IgD-negative memory B cell (primary cell): ENCODE data around the gene AOPEP. TPM values are rescaled to one million over a fixed set of nuclear protein-coding genes. Genes with fewer than 3 reads are reported as not detected.
A peak's percentile ranks its signal among the peaks of the same experiment; 100 is the strongest.

Source experiments
- H3K27ac Mint-ChIP-seq, 3 donors: one replicate each; pipeline ENCODE4 v1.8.0; 2020 to 2022; ENCODE audit warnings: mild to moderate bottlenecking in 3 of 3, mixed read lengths in 3 of 3, moderate library complexity in 1 of 3
- H3K27me3 Mint-ChIP-seq: one replicate; pipeline ENCODE4 v1.8.0; 2021; ENCODE audit warnings: mixed read lengths
- H3K36me3 Mint-ChIP-seq: one replicate; pipeline ENCODE4 v1.8.0; 2020; ENCODE audit warnings: mild to moderate bottlenecking, mixed read lengths
- H3K4me1 Mint-ChIP-seq, 3 donors: one replicate each; pipeline ENCODE4 v1.8.0; 2020 to 2022; ENCODE audit warnings: mixed read lengths in 3 of 3, mild to moderate bottlenecking in 1 of 3
- H3K4me3 Mint-ChIP-seq, 4 donors: one replicate each; pipeline ENCODE4 v1.8.0; 2020 to 2022; ENCODE audit warnings: mild to moderate bottlenecking in 4 of 4, mixed read lengths in 4 of 4, moderate library complexity in 3 of 4
- H3K9me3 Mint-ChIP-seq, 3 donors: one replicate each; pipeline ENCODE4 v1.8.0; 2020 to 2021; ENCODE audit warnings: mixed read lengths in 3 of 3, mild to moderate bottlenecking in 1 of 3
- polyA plus RNA-seq: library from polyadenylated mRNA; unstranded; fragments of 300-500 nt; fragmentation: Illumina TruSeq; gene quantifications from one replicate; pipeline ENCODE4 v1.2.3, GENCODE V29; 2021

The AOPEP gene
- polyA plus RNA-seq = 4.5 TPM

GRCh38 chr9:94726495-94727191 is at the start of gene AOPEP:
TSS of gene AOPEP (plus strand) at chr9:94726699. CDS start at chr9:94759784, 33,085 bp downstream.
- peak within 1 kb of the TSS; percentile 89 to 97 (median 93) for H3K4me3 Mint-ChIP-seq
- H3K27ac Mint-ChIP-seq = peak within 1 kb of the TSS; percentile 91 to 97 (median 94)
- H3K36me3 Mint-ChIP-seq = no peaks in the 10 kb centered on the region
- H3K4me1 Mint-ChIP-seq = peaks cover 4 to 12% (median 6%) of the 10 kb centered on the region in 3 donors
- no peaks in the 10 kb centered on the region for H3K27me3 Mint-ChIP-seq
- H3K9me3 Mint-ChIP-seq = peaks cover 0 to 4% (median under 1%) of the 10 kb centered on the region in 3 donors

GRCh38 chr9:94677929-94678328 is 48.6 kb upstream of the AOPEP start:
- H3K36me3 Mint-ChIP-seq = no peaks in the 10 kb centered on the region
- H3K4me3 Mint-ChIP-seq = no peak overlapping the region
- no peak overlapping the region for H3K27ac Mint-ChIP-seq
- no peaks in the 10 kb centered on the region for H3K4me1 Mint-ChIP-seq
- H3K27me3 Mint-ChIP-seq = peaks cover 5% of the 10 kb centered on the region
- H3K9me3 Mint-ChIP-seq = no peaks in the 10 kb centered on the region

- peaks cover 5% of the 10 kb centered on the region for H3K27me3 Mint-ChIP-seq
- no peaks in the 10 kb centered on the region for H3K9me3 Mint-ChIP-seq
- H3K36me3 Mint-ChIP-seq = no peaks in the 10 kb centered on the region
- no peak overlapping the region for H3K4me3 Mint-ChIP-seq
- H3K4me1 Mint-ChIP-seq = no peaks in the 10 kb centered on the region
- no peak overlapping the region for H3K27ac Mint-ChIP-seq
Observed at GRCh38 chr9:94679587-94679986, 46.9 kb upstream of the AOPEP start.

GRCh38 chr9:94680020-94680419 is 46.5 kb upstream of the AOPEP start:
- no peak overlapping the region for H3K4me3 Mint-ChIP-seq
- no peak overlapping the region for H3K27ac Mint-ChIP-seq
- no peaks in the 10 kb centered on the region for H3K9me3 Mint-ChIP-seq
- H3K27me3 Mint-ChIP-seq = peaks cover 5% of the 10 kb centered on the region
- no peaks in the 10 kb centered on the region for H3K4me1 Mint-ChIP-seq
- H3K36me3 Mint-ChIP-seq = no peaks in the 10 kb centered on the region

- no peaks in the 10 kb centered on the region for H3K4me1 Mint-ChIP-seq
- no peak overlapping the region for H3K4me3 Mint-ChIP-seq
- no peaks in the 10 kb centered on the region for H3K9me3 Mint-ChIP-seq
- no peaks in the 10 kb centered on the region for H3K36me3 Mint-ChIP-seq
- no peak overlapping the region for H3K27ac Mint-ChIP-seq
- peaks cover 5% of the 10 kb centered on the region for H3K27me3 Mint-ChIP-seq
Observed at GRCh38 chr9:94680621-94681020, 45.9 kb upstream of the AOPEP start.

GRCh38 chr9:94681508-94681907 is 45.0 kb upstream of the AOPEP start:
- no peak overlapping the region for H3K27ac Mint-ChIP-seq
- no peak overlapping the region for H3K4me3 Mint-ChIP-seq
- H3K9me3 Mint-ChIP-seq = no peaks in the 10 kb centered on the region
- no peaks in the 10 kb centered on the region for H3K4me1 Mint-ChIP-seq
- peaks cover 5% of the 10 kb centered on the region for H3K27me3 Mint-ChIP-seq
- H3K36me3 Mint-ChIP-seq = no peaks in the 10 kb centered on the region

- Mint-ChIP-seq H3K27me3 (peaks cover 1% of the 10 kb centered on the region), H3K9me3 (no peaks in the 10 kb centered on the region), H3K4me3 (no peak overlapping the region), H3K36me3 (peaks cover 1% of the 10 kb centered on the region), H3K27ac (no peak overlapping the region), H3K4me1 (no peaks in the 10 kb centered on the region)
Observed at GRCh38 chr9:94685359-94685758, 41.1 kb upstream of the AOPEP start.

- no peak overlapping the region for H3K4me3 Mint-ChIP-seq
- H3K36me3 Mint-ChIP-seq = peaks cover 1% of the 10 kb centered on the region
- H3K27ac Mint-ChIP-seq = no peak overlapping the region
- no peaks in the 10 kb centered on the region for H3K9me3 Mint-ChIP-seq
- H3K27me3 Mint-ChIP-seq = peaks cover 4% of the 10 kb centered on the region
- H3K4me1 Mint-ChIP-seq = no peaks in the 10 kb centered on the region
Observed at GRCh38 chr9:94687451-94687850, 39.0 kb upstream of the AOPEP start.

- Mint-ChIP-seq H3K4me3 (no peak overlapping the region), H3K4me1 (no peaks in the 10 kb centered on the region), H3K27me3 (peaks cover 4% of the 10 kb centered on the region), H3K27ac (no peak overlapping the region), H3K9me3 (no peaks in the 10 kb centered on the region), H3K36me3 (peaks cover 1% of the 10 kb centered on the region)
Observed at GRCh38 chr9:94690344-94690743, 36.2 kb upstream of the AOPEP start.

- Mint-ChIP-seq H3K9me3 (no peaks in the 10 kb centered on the region), H3K36me3 (no peaks in the 10 kb centered on the region), H3K4me1 (no peaks in the 10 kb centered on the region), H3K27ac (no peak overlapping the region), H3K27me3 (peaks cover 10% of the 10 kb centered on the region), H3K4me3 (no peak overlapping the region)
Observed at GRCh38 chr9:94692601-94693000, 33.9 kb upstream of the AOPEP start.

GRCh38 chr9:94693485-94694204 is 32.9 kb upstream of the AOPEP start:
- H3K27me3 Mint-ChIP-seq = peaks cover 9% of the 10 kb centered on the region
- H3K36me3 Mint-ChIP-seq = no peaks in the 10 kb centered on the region
- H3K9me3 Mint-ChIP-seq = no peaks in the 10 kb centered on the region
- no peak overlapping the region for H3K4me3 Mint-ChIP-seq
- H3K27ac Mint-ChIP-seq = peak overlapping the region in 1 of 3 donors; percentile 47
- no peaks in the 10 kb centered on the region for H3K4me1 Mint-ChIP-seq

- Mint-ChIP-seq H3K36me3 (no peaks in the 10 kb centered on the region), H3K27ac (no peak overlapping the region), H3K27me3 (peaks cover 20% of the 10 kb centered on the region), H3K9me3 (peaks cover 0 to 2% (median 0%) of the 10 kb centered on the region in 3 donors), H3K4me1 (no peaks in the 10 kb centered on the region), H3K4me3 (no peak overlapping the region)
Observed at GRCh38 chr9:94696545-94696944, 30.0 kb upstream of the AOPEP start.

GRCh38 chr9:94697972-94698581 is 28.4 kb upstream of the AOPEP start:
- H3K36me3 Mint-ChIP-seq = no peaks in the 10 kb centered on the region
- peaks cover 17% of the 10 kb centered on the region for H3K27me3 Mint-ChIP-seq
- no peaks in the 10 kb centered on the region for H3K4me1 Mint-ChIP-seq
- H3K9me3 Mint-ChIP-seq = peaks cover 0 to 2% (median 0%) of the 10 kb centered on the region in 3 donors
- H3K27ac Mint-ChIP-seq = no peak overlapping the region
- no peak overlapping the region for H3K4me3 Mint-ChIP-seq

- H3K27me3 Mint-ChIP-seq = peaks cover 17% of the 10 kb centered on the region
- H3K27ac Mint-ChIP-seq = no peak overlapping the region
- no peak overlapping the region for H3K4me3 Mint-ChIP-seq
- H3K36me3 Mint-ChIP-seq = no peaks in the 10 kb centered on the region
- H3K9me3 Mint-ChIP-seq = peaks cover 0 to 2% (median 0%) of the 10 kb centered on the region in 3 donors
- H3K4me1 Mint-ChIP-seq = no peaks in the 10 kb centered on the region
Observed at GRCh38 chr9:94699715-94700373, 26.7 kb upstream of the AOPEP start.

GRCh38 chr9:94700445-94700844 is 26.1 kb upstream of the AOPEP start:
- no peaks in the 10 kb centered on the region for H3K4me1 Mint-ChIP-seq
- H3K27me3 Mint-ChIP-seq = peaks cover 17% of the 10 kb centered on the region
- peaks cover 0 to 2% (median 0%) of the 10 kb centered on the region in 3 donors for H3K9me3 Mint-ChIP-seq
- H3K4me3 Mint-ChIP-seq = no peak overlapping the region
- H3K27ac Mint-ChIP-seq = no peak overlapping the region
- no peaks in the 10 kb centered on the region for H3K36me3 Mint-ChIP-seq
